ENCODE measurements around the gene DOHH.
"Not testable (repeated sequence)": the region's sequence is repeated elsewhere in the genome, so short reads cannot be mapped to it uniquely, and the experiment has no call there.

DOHH gene

GRCh38 chr19:3455960-3456601, 44.4 kb downstream of the DOHH start:
- H3K4me3 ChIP-seq (ENCODE audit: low read depth, low read length), result no peak overlapping the region
- no peak overlapping the region for H3K27ac ChIP-seq
- TF ChIP-seq CTCF (IDR thresholded peaks at IDR 0.05; ENCODE audit: low read depth, low read length, missing control alignments), result no peak
- H3K27me3 ChIP-seq (replicated peaks), result no peaks in the 10 kb centered on the region
- in situ Hi-C loops (cut with HindIII; ENCODE audit: low pct_ligation_motif_present, low sequenced_read_pairs), result no loop called here
- peaks cover 51% of the 10 kb centered on the region for H3K36me3 ChIP-seq (replicated peaks)
- no peak for DNase-seq

GRCh38 chr19:3455393-3455955, 45.0 kb downstream of the DOHH start:
- Histone ChIP-seq H3K27ac (no peak overlapping the region), H3K36me3 (replicated peaks) (peaks cover 49% of the 10 kb centered on the region), H3K4me3 (ENCODE audit: low read depth, low read length) (no peak overlapping the region), H3K27me3 (replicated peaks) (no peaks in the 10 kb centered on the region)
- in situ Hi-C loops (cut with HindIII; ENCODE audit: low pct_ligation_motif_present, low sequenced_read_pairs), result no loop called here
- DNase-seq, result no peak
- TF ChIP-seq CTCF (IDR thresholded peaks at IDR 0.05; ENCODE audit: low read depth, low read length, missing control alignments), result no peak

- Histone ChIP-seq H3K27ac (no peak overlapping the region), H3K4me3 (ENCODE audit: low read depth, low read length) (no peak overlapping the region), H3K27me3 (replicated peaks) (no peaks in the 10 kb centered on the region), H3K36me3 (replicated peaks) (peaks cover 49% of the 10 kb centered on the region)
- in situ Hi-C loops (cut with HindIII; ENCODE audit: low pct_ligation_motif_present, low sequenced_read_pairs), result no loop called here
- no peak for DNase-seq
- TF ChIP-seq CTCF (IDR thresholded peaks at IDR 0.05; ENCODE audit: low read depth, low read length, missing control alignments), result no peak
Measured at GRCh38 chr19:3454656-3455392, 45.6 kb downstream of the DOHH start.

GRCh38 chr19:3453840-3454239, 46.6 kb downstream of the DOHH start:
- no peak for TF ChIP-seq CTCF (IDR thresholded peaks at IDR 0.05; ENCODE audit: low read depth, low read length, missing control alignments)
- Histone ChIP-seq H3K36me3 (replicated peaks) (peaks cover 56% of the 10 kb centered on the region), H3K27ac (no peak overlapping the region), H3K4me3 (ENCODE audit: low read depth, low read length) (no peak overlapping the region), H3K27me3 (replicated peaks) (no peaks in the 10 kb centered on the region)
- no peak for DNase-seq
- in situ Hi-C loops (cut with HindIII; ENCODE audit: low pct_ligation_motif_present, low sequenced_read_pairs), result no loop called here

- H3K4me3 ChIP-seq (ENCODE audit: low read depth, low read length); H3K27ac ChIP-seq; in situ Hi-C loops (cut with HindIII; ENCODE audit: low pct_ligation_motif_present, low sequenced_read_pairs); DNase-seq; H3K27me3 ChIP-seq (replicated peaks): not testable (repeated sequence)
- H3K36me3 ChIP-seq (replicated peaks), result peaks cover 61% of the 10 kb centered on the region
Measured at GRCh38 chr19:3452942-3453214, 47.6 kb downstream of the DOHH start.

- DNase-seq, result no peak
- in situ Hi-C loops (cut with HindIII; ENCODE audit: low pct_ligation_motif_present, low sequenced_read_pairs), result no loop called here
- no peak for TF ChIP-seq CTCF (IDR thresholded peaks at IDR 0.05; ENCODE audit: low read depth, low read length, missing control alignments)
- peaks cover 61% of the 10 kb centered on the region for H3K36me3 ChIP-seq (replicated peaks)
- H3K27me3 ChIP-seq (replicated peaks), result no peaks in the 10 kb centered on the region
- H3K27ac ChIP-seq, result peak overlapping the region; percentile 89
- H3K4me3 ChIP-seq (ENCODE audit: low read depth, low read length), result no peak overlapping the region
Measured at GRCh38 chr19:3452171-3452941, 48.1 kb downstream of the DOHH start.
